RPMI7951 (cell line): ENCODE data around the gene PAM. TPM values are rescaled to one million over a fixed set of nuclear protein-coding genes. Genes with fewer than 3 reads are reported as not detected.

ENCODE experiments used
- DNase-seq: peaks from one replicate; pipeline ENCODE4 v3.0.0-alpha.2; 2012; ENCODE audit warnings: low read depth
- total RNA-seq: library from RNA; depleted of rRNA; stranded (reverse); fragments of >200 nt; shearing (Covaris generic); gene quantifications from 2 replicates; pipeline ENCODE4 v1.2.3, GENCODE V29; 2014

Gene PAM
- total RNA-seq, 1 experiment from 2014 or later: 216 TPM

DNA sequence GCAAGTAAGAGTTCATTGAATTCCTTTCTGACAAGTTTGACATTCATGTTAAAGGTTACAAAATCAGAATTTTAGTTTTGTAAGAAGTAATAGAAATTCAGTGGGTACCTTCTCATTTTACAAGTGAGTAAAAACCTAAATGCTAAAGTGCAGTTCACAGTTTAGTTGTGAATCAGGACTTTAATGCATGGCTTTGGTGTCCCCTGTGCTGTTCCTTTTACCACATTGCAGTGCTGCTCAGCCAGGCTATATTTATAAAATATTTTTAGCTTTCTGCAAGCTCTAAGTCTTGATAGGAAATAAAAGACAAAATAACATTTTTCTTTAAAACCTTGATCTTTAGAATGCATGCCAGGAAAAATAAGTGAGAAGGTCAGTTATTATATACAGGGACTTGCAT, 26.3 kb downstream of the PAM start:
- DNase-seq: no peak

DNA sequence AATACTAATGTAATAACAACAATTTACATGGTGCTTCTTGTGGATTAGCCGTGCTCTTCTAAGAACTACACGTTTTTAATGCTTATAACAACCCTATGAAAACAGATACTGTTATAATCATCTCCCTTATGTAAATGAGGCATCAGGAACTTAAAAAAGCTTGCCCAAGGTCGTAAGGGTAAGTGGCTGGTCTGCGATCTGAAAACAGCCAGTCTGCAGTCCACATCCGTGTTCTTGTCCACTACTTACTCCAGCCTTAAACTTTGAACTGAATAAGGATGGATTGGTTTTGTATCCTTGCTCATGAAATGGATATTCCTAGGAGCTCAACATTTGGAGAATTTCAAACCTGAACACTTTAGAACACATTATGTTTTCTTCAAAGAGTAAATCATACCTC, 26.7 kb downstream of the PAM start:
- no peak for DNase-seq

DNA sequence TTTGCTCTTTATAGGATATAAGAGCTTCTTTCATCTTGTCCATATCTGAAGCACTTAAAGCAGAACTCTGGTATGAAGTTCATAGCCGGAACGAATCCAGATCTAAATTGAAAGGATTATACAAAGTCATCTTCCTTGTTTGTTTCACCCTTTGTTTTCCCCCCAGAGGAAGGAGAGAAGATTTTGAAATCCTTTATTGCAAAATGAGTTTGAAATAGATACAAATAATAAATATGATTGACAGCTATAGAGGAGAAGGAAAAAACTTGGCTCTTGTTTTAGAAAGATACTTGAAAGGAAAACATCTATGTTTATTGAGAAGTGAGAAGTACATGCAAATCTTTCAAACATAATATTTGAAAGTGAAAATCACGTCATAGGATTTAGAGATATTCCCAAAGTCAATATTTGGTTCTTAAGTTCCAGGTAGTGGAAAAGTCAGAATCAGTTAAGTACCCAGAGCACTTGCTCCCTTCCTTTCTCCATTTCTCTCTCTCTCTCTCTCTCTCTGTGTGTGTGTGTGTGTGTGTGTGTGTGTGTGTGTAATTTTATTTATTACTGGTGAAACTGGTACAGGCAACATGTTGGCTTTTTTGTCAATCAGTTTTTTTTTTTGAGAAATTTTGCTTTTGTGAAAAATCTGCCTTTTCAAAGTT, 27.2 kb downstream of the PAM start:
- DNase-seq: no peak

DNA sequence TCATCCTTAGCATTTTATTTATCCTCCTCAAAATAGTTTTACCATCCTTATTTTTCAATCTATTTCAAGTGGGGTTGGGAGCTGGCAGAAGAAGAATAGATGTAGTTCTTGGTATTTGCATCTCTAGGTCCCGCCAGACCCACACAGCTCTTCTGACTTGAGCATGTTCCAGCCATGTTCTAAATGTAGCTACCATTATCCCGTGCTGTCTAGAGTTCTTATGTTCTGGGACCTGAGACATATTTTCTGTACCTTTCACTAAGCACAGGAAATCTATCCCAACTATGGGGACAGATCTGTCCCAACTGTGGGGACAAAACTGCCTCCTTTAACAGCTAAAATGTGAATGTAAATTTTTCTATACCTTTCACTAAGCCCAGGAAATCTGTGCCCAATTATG, 32.0 kb downstream of the PAM start:
- DNase-seq: no peak

DNA sequence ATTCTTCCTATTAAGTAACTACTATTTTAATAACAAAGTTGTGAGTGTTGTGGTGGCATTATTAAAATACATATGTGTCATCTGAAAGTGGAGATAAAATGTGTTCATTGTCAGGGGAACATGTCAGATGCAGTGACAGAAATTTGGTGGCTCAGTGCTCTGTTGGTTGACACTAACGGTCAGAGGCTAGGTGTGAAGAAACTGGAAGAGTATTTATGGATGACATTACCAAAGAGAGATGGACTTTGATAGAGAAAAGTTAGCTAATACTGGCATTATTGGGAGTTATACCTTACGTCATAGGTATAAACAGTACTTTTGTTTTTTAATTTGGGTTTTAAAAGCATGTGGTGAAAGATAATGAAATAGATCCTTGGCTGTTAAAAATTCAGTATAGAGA, 33.7 kb downstream of the PAM start:
- DNase-seq: no peak

DNA sequence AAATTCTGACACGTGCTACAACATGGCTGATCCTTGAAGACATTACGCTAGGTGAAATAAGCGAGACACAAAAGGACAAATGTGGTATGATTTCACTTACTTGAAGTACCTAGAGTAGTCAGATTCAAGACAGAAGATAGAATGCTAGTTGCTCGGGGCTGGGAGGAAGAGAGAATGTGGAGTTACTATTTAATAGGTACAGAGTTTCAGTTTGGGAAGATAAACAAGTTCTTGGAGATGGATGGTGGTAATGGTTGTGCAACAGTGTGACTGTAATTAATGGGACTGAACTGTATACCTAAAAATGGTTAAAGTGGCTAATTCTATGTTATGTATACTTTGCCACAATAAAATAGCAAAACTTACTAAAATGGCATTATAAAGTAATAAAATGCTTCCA, 34.4 kb downstream of the PAM start:
- no peak for DNase-seq

DNA sequence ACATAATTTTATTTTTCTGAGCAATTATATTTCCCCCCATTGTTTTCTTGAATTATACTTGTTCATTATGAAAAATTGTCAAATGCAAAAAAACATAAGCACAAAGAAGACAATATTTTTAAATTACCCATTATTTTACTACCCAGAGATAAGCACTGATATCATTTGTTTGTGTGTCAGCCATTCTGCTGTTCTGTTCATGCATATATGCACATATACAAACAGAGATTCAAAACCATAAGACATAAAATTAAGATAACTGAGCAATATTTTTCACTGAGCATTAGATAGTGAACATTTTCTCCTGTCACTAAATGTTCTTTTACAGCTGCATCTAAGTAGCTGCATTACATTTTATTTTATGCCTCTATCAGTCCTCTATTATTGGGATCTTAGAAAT, 35.6 kb downstream of the PAM start:
- no peak for DNase-seq

DNA sequence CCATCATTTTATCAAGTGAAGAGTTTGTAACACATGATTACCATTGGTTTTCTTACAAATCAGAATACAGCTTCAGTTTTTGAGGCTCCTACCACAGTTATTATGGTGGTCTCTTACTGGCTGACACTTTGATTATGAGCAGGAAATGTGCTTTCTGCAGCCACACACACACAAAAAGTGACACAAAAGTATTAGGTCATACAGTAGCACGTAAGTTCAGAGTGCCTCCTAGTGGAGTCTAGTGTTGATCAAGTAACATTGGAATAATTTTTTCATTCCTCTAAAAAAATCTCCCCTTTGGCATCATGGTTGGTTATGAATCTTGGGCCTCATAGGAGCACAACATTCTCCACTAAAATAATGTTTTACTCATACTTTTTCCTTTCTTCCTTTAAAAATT, 37.6 kb downstream of the PAM start:
- peak; percentile 40 for DNase-seq

DNA sequence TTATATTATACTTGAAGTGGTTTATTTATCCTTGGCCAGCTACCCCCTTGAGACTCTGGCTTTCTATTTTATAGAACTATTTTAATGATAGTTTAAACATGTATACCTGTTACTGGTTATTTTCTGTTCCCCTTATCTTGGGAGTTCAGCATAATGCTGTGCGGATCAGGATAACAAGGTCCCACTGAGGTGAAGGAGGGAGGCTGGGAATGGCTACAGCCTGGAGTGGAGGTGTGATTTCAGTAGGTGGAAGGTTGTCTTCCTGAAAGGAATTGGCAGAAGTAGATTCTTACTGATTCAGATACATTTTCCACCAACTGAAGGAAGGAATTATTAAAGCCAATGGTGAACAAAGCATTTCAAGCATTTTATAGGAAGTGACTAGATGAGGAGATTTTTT, 38.9 kb downstream of the PAM start:
- DNase-seq: no peak

DNA sequence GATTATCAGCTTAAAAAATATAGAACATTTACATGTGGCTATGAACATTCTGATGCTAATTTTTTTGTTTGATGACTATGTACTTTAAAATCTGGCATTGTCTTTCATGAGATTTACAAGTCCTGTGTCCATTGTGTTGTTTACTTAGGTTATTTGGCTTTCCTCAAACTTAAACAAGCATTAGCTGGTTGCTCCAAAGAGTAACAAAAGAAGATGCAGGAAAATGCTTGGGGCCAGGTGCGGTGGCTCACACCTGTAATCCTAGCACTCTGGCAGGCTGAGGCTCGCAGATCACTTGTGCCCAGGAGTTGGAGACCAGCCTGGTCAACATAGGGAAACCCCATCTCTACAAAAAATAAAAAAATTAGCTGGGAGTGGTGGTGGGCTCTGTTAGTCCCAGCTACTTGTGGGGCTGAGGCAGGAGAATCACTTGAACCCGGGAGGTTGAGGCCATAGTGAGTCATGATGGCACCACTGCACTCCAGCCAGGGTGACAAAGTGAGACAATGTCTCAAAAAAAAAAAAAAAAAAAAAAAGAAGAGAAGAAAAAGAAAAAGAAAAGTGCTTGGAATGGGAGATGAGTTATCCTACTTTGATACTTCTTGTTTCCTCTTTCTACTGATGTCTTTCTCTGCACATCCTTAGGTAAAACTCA, 39.7 kb downstream of the PAM start:
- DNase-seq: no peak

DNA sequence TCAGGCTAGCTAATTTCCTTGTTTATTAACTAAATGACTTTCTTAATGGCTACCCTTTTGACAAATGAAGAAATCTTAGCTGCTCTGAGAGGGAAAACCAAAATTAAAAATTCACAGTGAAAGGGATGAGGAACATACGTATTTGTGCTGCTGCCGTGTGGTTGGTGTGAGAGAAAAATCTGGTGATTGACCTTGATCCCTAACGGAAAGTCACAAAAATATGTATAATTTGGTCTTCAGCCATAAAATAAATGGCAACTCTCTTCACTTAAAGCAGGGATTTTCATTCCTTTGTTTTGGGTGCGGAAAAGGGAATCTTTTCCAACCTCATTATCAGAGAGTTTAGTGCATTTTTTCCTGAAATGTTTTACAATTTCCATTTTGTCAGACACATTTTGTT, 40.4 kb downstream of the PAM start:
- no peak for DNase-seq

DNA sequence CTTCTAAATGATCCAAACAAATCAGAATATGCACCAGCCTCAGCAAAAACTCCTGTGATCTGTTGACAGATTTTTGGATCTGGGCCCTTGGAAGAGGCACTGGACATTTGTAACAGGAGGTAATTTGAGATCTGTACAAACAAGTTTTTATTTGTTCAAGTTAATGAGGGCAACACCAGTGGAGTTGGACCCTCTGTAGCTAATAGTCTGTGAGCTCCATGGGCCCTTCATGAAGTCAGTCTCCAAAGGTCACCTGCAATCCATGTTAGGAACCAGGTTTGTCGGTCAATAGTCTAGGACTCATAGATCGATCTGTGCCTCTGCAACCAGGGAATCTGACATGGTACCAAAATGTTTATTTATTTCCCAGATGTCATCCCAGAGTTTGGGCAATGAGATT, 40.9 kb downstream of the PAM start:
- DNase-seq: no peak

DNA sequence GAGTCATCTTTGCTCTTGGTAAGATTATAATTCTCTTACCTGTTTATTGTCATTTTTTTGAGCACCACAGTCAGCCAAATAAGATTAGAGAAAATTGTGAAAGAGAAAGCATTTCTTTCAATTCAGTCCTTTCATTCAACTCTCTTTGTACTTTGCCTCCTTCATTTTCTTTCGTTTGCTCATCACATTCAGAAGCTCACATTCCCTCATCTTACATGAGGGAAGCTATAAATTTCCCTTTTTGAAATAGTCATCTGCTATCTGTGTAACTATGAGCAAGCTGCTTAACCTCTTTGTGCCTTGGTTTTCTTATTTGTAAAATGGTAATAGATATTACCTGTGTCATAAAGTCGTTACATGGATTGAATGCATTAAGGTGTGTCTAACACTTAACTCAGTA, 41.4 kb downstream of the PAM start:
- DNase-seq: no peak

DNA sequence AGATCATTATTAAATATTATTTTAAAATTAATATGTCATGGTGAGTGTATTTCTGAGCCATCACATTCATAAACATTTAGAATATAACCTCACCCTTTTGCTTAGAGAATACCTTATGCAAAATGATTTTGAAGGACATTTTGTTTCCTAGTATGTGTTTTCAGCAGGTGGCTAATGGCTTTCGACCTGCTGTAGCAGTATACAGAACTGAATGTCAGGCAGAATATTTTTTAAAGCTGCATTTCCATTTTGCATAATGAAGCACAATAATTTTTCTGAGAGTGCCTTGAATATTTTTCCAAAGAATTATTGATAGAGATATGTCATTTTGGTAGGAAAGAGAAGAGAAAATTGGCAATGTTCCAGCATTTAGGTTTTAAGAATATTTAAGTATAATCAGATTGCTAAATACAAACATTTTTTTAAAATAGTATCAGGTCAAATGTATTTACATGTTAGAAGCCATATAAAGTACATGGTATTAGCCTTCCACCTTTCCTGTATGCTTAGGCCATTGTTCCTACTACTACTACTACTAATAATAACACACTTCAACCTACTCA, 42.3 kb downstream of the PAM start:
- DNase-seq: no peak

DNA sequence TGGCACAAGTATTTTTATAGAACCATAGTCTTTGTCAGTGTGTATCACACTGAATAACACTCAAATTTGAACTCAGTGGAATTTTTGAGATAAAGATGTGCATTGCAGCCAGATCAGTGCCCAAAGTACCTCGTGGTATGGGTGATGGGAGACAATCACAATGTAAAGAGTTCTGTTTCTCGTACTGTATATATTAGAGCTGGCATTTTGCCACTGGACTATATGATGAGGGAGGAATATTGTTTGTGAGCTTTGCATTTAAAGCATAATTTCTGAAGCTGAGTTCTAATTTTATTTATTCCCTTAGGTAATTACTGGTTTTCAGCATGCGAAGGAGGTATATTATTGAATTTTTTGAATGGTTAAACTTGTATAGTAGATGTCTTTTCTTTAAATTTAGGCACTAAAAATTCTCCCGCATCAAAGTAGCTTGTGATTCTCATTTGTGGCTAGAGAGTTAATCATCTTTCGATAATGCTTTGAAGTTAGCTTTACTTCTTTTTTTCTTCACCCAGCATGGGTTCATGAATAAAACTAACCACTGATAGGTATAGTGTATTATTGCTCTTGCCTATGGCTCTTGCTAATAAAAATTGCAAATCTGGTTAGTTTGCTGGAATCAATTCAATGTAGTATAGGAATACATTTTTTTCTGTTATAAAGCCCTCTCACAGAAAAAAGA, 43.1 kb downstream of the PAM start:
- no peak for DNase-seq

DNA sequence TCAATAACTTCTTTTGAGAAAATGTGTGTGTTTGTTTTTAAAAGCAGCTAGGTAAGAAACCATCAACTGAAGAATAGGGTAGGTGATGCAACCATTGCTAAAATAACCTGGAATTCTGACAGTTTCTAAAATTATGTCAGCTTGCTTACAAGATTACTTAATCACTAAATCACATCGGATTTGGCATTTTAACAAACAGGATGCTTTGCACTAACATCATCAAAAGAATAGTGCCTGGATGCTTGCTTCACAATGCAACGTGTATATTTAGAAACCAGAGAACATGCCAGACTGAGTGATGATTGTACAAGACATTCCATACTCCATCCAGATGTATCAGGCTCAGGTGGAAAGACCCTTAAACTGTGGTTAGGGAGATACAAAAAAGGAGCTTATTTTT, 43.9 kb downstream of the PAM start:
- no peak for DNase-seq

DNA sequence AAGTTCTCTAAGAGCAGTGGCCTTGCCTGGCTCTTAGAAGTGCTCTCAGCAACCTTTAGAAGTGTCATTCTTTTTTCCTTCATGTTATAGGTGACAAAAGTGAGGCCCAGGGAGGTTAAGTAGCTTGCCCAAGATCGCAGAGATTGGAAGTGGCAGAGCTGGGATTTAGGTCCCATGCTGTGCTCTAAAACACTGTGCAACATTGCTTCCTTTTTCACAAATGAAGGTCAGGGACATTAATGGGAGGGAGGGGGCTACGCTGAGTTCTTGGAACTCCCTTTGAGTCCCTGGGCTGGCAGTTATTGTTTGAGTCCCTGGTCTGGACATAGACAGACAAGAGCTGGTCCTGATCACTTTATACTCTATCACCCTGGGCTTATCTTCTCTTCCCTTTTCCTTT, 45.3 kb downstream of the PAM start:
- DNase-seq: no peak

DNA sequence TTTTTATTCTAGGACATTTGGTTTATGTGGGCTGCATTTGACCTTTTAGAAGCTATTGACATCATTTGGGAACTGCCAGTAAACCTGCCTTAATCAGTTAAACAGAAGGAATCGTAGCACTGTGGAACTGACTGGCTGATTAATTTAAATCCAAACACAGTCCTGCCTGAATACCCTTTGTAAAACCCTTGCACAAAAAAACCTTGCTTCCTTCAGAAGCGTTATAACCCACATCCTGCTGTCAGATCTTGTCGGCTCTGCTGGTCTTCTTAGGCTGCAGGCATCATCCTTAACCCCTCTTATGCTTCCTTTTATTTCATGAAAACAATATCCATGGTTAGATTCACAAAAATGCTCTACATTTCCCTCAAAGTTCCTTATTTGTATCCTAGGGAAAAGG, 46.3 kb downstream of the PAM start:
- DNase-seq: no peak

DNA sequence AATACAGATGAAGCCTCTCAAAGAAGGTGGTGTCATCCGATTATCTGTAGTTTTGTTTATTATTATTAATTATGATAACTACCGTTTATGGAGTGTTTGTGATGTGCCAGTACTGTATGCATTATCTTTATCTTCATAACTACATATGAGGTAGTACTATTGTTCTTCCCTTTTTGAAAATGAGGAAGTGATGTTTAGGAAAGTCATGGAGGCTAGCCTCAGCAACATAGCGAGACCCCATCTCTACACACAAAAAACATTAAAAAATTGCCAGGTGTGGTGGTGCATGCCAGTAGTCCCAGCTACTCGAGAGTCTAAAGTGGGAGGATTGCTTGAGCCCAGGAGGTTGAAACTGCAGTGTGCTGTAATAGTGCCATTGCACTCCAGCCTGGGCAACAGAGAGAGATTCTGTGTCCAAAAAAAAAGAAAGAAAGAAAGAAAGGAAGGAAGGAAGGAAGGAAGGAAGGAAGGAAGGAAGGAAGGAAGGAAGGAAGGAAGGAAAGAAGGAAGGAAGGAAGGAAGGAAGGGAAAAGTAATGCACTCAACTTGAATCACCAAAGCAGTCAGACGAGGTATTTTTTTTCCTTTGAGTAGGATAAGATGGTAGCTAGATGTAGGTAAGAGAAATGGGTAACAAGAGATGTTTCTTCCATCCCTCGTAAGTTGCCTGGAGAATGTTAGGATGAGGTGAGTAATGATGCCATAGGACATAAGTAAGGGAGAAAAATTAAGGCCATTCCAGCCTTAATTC, 47.8 kb downstream of the PAM start:
- DNase-seq: no peak

DNA sequence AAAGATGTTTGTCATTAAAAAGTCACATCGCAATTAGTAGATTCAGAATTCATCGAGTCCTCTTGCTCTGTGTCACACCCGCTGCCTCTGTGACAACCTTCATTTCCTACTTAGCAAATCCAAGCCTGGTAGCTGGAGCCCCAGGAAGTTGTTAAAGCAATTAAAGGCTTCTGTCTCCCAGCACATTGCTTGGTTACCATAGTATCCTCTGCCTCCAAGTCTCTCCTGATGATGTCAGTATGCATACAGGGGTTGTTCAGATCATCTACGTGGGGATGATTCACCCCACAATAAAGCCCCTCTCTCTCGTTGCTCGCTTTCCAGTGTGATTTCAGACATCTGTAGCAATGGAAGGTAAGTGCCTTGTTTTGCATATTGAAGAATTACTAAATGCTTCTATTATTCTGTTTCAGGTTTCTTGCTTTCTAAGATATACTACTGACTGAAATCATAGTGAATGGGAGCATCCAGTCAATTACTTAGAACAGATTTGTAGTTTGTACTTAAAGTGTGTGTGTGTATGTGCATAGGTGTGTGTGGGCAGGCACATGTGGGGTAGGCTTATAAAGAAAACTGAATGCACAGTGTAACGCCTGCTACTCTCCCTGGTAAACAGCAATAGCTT, 52.9 kb downstream of the PAM start:
- peak; percentile 9 for DNase-seq

DNA sequence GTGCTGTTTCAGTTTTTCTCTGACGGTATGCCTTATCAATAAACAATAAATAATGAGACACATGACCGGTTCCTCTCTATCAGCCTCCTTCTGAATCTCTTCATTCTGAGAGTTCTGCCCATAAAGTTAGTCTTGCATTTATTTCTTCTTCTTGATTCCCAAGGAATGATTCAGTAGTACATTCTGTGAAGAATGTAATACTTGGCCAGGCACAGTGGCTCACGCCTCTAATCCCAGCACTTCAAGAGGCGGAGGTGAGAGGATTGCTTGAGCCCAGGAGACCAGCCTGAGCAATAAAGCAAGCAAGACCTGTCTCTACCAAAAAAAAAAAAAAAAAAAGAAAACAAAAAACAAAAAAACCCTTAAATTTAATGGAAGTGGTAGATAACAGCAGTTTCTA, 53.9 kb downstream of the PAM start:
- no peak for DNase-seq

DNA sequence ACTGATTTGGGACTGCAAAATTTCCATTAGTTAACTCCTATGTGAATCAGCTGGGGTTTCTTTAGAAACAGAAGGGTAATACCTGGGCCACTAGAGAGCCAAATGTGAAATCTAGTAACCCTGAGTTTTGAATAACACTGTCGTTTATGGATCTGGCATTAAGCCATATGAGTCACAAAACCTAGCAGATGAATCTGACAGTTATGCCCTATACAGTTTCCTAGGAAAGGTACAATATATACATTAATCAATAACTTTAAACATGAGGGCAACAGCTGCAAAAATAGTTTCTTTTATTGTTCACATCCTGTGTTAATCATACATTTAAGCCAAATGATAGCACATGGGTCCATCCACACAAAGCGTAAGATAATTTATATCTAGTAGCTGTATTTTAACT, 56.9 kb downstream of the PAM start:
- peak; percentile 62 for DNase-seq
